ENCODE results near the gene ARPC5. TPM values are rescaled to one million over a fixed set of nuclear protein-coding genes. Genes with fewer than 3 reads are reported as not detected.

The ARPC5 gene
- total and polyA plus RNA-seq, 10 of the 15 experiments (the other 5 are each of a cell fraction or from before 2014, with no cell fraction given): 238 to 784 (median 309) TPM

- TF ChIP-seq PKNOX1 (IDR thresholded peaks at IDR 0.05) (peak; percentile 49), ZBTB40 (IDR thresholded peaks at IDR 0.05; ENCODE audit: borderline replicate concordance) (peak; percentile 44; the same call in 1 of the 2 replicates), MEF2A (IDR thresholded peaks at IDR 0.05; ENCODE audit: insufficient read depth, low read depth, low read length) (no peak), HCFC1 (IDR thresholded peaks at IDR 0.05; ENCODE audit: low read length) (no peak; the same call in 1 of the 2 replicates), WRNIP1 (IDR thresholded peaks at IDR 0.05; ENCODE audit: borderline replicate concordance, low read depth, low read length) (no peak), RFX5 (IDR thresholded peaks at IDR 0.05; ENCODE audit: low read depth, low read length) (peak; percentile 56; the same call in 1 of the 2 replicates), ZNF622 (IDR thresholded peaks at IDR 0.05) (no peak), HDAC6 (IDR thresholded peaks at IDR 0.05; ENCODE audit: unreplicated experiment) (no peak)
These were observed at the start of gene ARPC5 (continued) for GRCh38 chr1:183635606-183636333.

All from GM12878 (cell line).